HepG2 (cell line): ENCODE measurements around the gene GPX2. TPM values are rescaled to one million over a fixed set of nuclear protein-coding genes. Genes with fewer than 3 reads are reported as not detected.

Experiments used
- FOXP1 ChIP-seq, 2 experiments: fragments of 450-650 bp in 1 of 2; IDR thresholded peaks; 2 replicates each; pipeline ENCODE4 v1.6.1; 2017 to 2018; ENCODE audit warnings: antibody characterized with exemption in 1 of 2
- GATAD1 ChIP-seq: IDR thresholded peaks from 2 replicates; pipeline ENCODE4 v1.6.1; 2016; ENCODE audit warnings: missing genetic modification reagents, missing compliant biosample characterization
- MAFG ChIP-seq: sonication (generic); formaldehyde crosslinking; IDR thresholded peaks from 2 replicates; pipeline ENCODE4 v1.5.1; 2020; ENCODE audit warnings: mild to moderate bottlenecking, missing genetic modification reagents
- MED13 ChIP-seq: sonication (generic); formaldehyde crosslinking; IDR thresholded peaks from 2 replicates; pipeline ENCODE4 v1.5.0; 2020; ENCODE audit warnings: missing genetic modification reagents
- TAF1 ChIP-seq: sonication (generic); formaldehyde crosslinking; IDR thresholded peaks from 2 replicates; pipeline ENCODE4 v1.4.0; 2020; ENCODE audit warnings: missing genetic modification reagents
- TCF7 ChIP-seq: sonication (generic); IDR thresholded peaks from 2 replicates; pipeline ENCODE4 v1.6.1; 2016; ENCODE audit warnings: antibody characterized with exemption, low read depth
- ZMYM3 ChIP-seq: sonication (generic); formaldehyde crosslinking; IDR thresholded peaks from 2 replicates; pipeline ENCODE4 v1.5.1; 2020; ENCODE audit warnings: mild to moderate bottlenecking, missing genetic modification reagents
- ZNF230 ChIP-seq: sonication (generic); formaldehyde crosslinking; IDR thresholded peaks from 2 replicates; pipeline ENCODE4 v1.4.0; 2020; ENCODE audit warnings: mild to moderate bottlenecking, missing genetic modification reagents
- ZNF329 ChIP-seq: sonication (generic); formaldehyde crosslinking; IDR thresholded peaks from 2 replicates; pipeline ENCODE4 v1.9.0; 2021; ENCODE audit warnings: low read depth, mild to moderate bottlenecking, missing genetic modification reagents
- ZNF350 ChIP-seq: sonication (generic); formaldehyde crosslinking; IDR thresholded peaks from 2 replicates; pipeline ENCODE4 v1.4.0; 2020; ENCODE audit warnings: mild to moderate bottlenecking, low read depth, missing genetic modification reagents, borderline replicate concordance
- ZNF367 ChIP-seq: sonication (generic); formaldehyde crosslinking; IDR thresholded peaks from 2 replicates; pipeline ENCODE4 v1.4.0; 2020; ENCODE audit warnings: missing genetic modification reagents, borderline replicate concordance
- ZNF460 ChIP-seq: sonication (generic); formaldehyde crosslinking; IDR thresholded peaks from 2 replicates; pipeline ENCODE4 v1.5.1; 2020; ENCODE audit warnings: missing genetic modification reagents, mild to moderate bottlenecking, borderline replicate concordance
- ZNF687 ChIP-seq: sonication (generic); formaldehyde crosslinking; IDR thresholded peaks from 2 replicates; pipeline ENCODE4 v1.5.1; 2020; ENCODE audit warnings: mild to moderate bottlenecking, missing genetic modification reagents, moderate library complexity
- ZNF740 ChIP-seq: sonication (generic); formaldehyde crosslinking; IDR thresholded peaks from 2 replicates; pipeline ENCODE4 v1.4.0; 2020; ENCODE audit warnings: missing genetic modification reagents
- ZNF766 ChIP-seq: sonication (generic); formaldehyde crosslinking; IDR thresholded peaks from 2 replicates; pipeline ENCODE4 v1.5.0; 2020; ENCODE audit warnings: missing genetic modification reagents, borderline replicate concordance
- polyA plus RNA-seq, 8 experiments: library from polyadenylated mRNA; depleted of rRNA in 3 of 8; stranded (reverse) in 7 of 8; unstranded in 1 of 8; fragments of >200 nt; fragmentation: Illumina TruSeq in 4 of 8; extraction: Trizol in 4 of 8; gene quantifications; 2 replicates each; pipeline versions ENCODE4 v1.2.1 to v1.2.3, GENCODE V29; 2011 to 2016; ENCODE audit warnings: low read depth in 4 of 8, missing spikeins in 1 of 8, mixed read lengths in 1 of 8; ENCODE audit not compliant: insufficient read depth in 1 of 8
- total RNA-seq, 5 experiments: library from RNA; depleted of rRNA; stranded (reverse); fragments of >200 nt; fragmentation: Illumina TruSeq; extraction: Trizol; gene quantifications; 2 replicates each; pipeline ENCODE4 v1.2.3, GENCODE V29; 2016; ENCODE audit warnings: low read depth in 1 of 5
- TF ChIP-seq, protein P1 (sequence below): sonication (generic); formaldehyde crosslinking; IDR thresholded peaks from 2 replicates; pipeline ENCODE4 v1.4.0; 2020; ENCODE audit warnings: missing genetic modification reagents, low read depth, mild to moderate bottlenecking, borderline replicate concordance
- TF ChIP-seq, protein P2 (sequence below): IDR thresholded peaks from 2 replicates; pipeline ENCODE4 v1.6.1; 2016; ENCODE audit warnings: low read depth
- TF ChIP-seq, protein P3 (sequence below): sonication (generic); formaldehyde crosslinking; IDR thresholded peaks from 2 replicates; pipeline ENCODE4 v1.4.0; 2020; ENCODE audit warnings: mild to moderate bottlenecking, low read depth, missing genetic modification reagents

Gene GPX2
- total and polyA plus RNA-seq, 2 of the 13 experiments (the other 11 are each of a cell fraction or from before 2014, with no cell fraction given) = 526 to 674 TPM

- TF ChIP-seq ZNF687 (CRISPR knock-in tag) = peak; percentile 98
- TF ChIP-seq MAFG = no peak
- TF ChIP-seq ZNF350 (CRISPR knock-in tag) = peak; percentile 93; the same call in 1 of the 2 replicates
- TF ChIP-seq, protein P1, sequence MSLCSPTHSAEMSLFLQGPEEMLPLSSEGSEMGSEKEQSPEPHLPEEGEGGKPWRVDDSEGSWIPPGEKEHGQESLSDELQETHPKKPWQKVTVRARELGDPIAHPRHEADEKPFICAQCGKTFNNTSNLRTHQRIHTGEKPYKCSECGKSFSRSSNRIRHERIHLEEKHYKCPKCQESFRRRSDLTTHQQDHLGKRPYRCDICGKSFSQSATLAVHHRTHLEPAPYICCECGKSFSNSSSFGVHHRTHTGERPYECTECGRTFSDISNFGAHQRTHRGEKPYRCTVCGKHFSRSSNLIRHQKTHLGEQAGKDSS = peak; percentile 50; the same call in 1 of the 2 replicates
- TF ChIP-seq ZNF460 = no peak
- 0 out of 2 replicates have a peak, but pooled peaks have one; percentile 43 for TF ChIP-seq ZNF740 (CRISPR knock-in tag)
- no peak for TF ChIP-seq FOXP1 (IDR thresholded peaks at IDR 0.05)
- peak; percentile 3; the same call in 1 of the 2 replicates for TF ChIP-seq FOXP1 (CRISPR knock-in tag; IDR thresholded peaks at IDR 0.05)
- TF ChIP-seq ZNF329 = no peak
- TF ChIP-seq, protein P2, sequence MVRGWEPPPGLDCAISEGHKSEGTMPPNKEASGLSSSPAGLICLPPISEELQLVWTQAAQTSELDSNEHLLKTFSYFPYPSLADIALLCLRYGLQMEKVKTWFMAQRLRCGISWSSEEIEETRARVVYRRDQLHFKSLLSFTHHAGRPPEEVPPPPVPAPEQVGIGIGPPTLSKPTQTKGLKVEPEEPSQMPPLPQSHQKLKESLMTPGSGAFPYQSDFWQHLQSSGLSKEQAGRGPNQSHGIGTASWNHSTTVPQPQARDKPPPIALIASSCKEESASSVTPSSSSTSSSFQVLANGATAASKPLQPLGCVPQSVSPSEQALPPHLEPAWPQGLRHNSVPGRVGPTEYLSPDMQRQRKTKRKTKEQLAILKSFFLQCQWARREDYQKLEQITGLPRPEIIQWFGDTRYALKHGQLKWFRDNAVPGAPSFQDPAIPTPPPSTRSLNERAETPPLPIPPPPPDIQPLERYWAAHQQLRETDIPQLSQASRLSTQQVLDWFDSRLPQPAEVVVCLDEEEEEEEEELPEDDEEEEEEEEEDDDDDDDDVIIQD (CRISPR knock-in tag) = no peak; the same call in 1 of the 2 replicates
- peak; percentile 72; the same call in 1 of the 2 replicates for TF ChIP-seq ZNF230 (CRISPR knock-in tag)
- no peak for TF ChIP-seq MED13 (CRISPR knock-in tag)
- no peak for TF ChIP-seq ZNF766 (CRISPR knock-in tag)
- TF ChIP-seq TAF1 (CRISPR knock-in tag) = peak; percentile 92
- no peak for TF ChIP-seq ZNF367 (CRISPR knock-in tag)
- TF ChIP-seq ZMYM3 = peak; percentile 70; the same call in 1 of the 2 replicates
- TF ChIP-seq, protein P3, sequence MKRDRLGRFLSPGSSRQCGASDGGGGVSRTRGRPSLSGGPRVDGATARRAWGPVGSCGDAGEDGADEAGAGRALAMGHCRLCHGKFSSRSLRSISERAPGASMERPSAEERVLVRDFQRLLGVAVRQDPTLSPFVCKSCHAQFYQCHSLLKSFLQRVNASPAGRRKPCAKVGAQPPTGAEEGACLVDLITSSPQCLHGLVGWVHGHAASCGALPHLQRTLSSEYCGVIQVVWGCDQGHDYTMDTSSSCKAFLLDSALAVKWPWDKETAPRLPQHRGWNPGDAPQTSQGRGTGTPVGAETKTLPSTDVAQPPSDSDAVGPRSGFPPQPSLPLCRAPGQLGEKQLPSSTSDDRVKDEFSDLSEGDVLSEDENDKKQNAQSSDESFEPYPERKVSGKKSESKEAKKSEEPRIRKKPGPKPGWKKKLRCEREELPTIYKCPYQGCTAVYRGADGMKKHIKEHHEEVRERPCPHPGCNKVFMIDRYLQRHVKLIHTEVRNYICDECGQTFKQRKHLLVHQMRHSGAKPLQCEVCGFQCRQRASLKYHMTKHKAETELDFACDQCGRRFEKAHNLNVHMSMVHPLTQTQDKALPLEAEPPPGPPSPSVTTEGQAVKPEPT (CRISPR knock-in tag) = peak; percentile 89; the same call in 1 of the 2 replicates
- TF ChIP-seq TCF7 = no peak
- TF ChIP-seq GATAD1 (CRISPR knock-in tag) = peak; percentile 93
Measured at GRCh38 chr14:64986648-64987437, 44.3 kb upstream of the GPX2 start, which contains the start of gene FNTB (continued).
